NCI-H1092 treated with DMSO at 0.1 percent for 48 hours (cell line): ENCODE results near the gene POU2AF1.
"Not testable (repeated sequence)": the region's sequence is repeated elsewhere in the genome, so short reads cannot be mapped to it uniquely, and the experiment has no call there.

ENCODE experiments used
- DNase-seq: peaks from one replicate; lab custom pipeline; 2025; lab: John Stamatoyannopoulos, UW

The POU2AF1 gene

GRCh38 chr11:111347002-111347722 is 31.9 kb downstream of the POU2AF1 start:
- no peak for DNase-seq

DNA sequence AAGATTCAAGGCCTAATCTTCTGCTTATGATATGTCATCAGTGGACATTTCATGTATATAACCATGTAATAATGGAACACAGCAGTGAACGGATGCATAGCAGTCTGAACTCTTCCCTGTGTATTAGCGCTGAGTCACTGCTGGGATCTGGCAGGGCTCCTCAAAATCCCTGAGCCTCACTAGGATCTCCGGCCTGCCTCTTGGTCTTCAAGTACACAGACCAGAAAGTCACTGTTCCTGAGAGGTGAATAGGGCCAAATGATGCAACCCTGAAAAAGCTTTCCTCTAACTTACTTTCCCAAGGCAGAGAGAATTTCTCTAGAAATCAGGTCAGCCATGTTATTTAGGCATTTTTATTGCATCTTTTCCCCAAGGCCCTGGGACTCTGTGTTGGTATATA is 35.0 kb downstream of the POU2AF1 start:
- no peak for DNase-seq

DNA sequence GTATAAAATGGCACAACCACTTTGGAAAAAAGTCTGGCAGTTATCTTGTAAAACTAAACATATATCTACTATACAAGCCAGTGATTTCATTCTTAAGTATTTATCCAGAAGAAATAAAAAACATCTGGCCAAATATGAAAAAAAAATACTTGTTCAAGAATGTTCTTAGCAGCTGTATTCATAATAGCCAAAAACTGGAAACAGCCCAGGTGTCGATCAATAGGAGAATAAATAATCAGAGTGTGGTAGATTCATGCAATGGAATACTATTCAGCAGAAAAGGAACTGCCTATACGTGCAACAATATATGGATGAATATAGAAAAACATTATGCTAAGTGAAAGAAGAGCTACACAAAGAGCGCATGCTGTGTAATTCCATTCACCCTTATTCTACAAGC is 36.7 kb downstream of the POU2AF1 start:
- DNase-seq = no peak

DNA sequence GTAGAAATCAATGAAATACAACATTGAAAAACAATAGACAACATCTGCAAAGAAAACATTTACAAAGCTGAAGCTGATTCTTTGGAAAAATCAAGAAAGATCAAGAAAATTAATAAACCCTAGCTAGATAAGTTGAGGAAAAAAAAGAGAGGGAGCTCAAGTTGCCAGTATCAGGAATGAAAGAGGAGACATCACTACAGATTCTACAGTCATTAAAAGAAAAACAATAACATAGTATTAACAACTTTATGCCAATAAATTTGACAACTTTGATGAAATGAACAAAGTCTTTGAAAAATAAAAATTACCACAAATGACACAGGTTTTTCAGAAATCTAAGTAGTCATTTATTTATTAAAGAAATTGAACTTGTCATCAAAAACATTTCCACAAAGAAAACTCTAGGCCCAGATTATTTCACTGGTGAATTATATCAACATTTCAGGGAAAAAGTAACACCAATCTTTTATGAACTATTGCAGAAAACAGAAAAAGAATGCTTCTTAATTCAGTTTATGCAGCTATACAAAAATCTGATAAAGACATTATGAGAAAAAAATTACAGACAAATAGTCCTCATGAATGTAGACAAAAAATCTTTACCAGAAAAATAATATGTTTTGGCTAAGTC is 39.2 kb downstream of the POU2AF1 start:
- DNase-seq = no peak

GRCh38 chr11:111336582-111337256 is 42.4 kb downstream of the POU2AF1 start:
- DNase-seq = no peak

GRCh38 chr11:111336062-111336461 is 43.0 kb downstream of the POU2AF1 start:
- no peak for DNase-seq

GRCh38 chr11:111335549-111335948 is 43.5 kb downstream of the POU2AF1 start:
- DNase-seq = no peak

GRCh38 chr11:111334532-111335502 is 44.3 kb downstream of the POU2AF1 start:
- peak; percentile 96 for DNase-seq

DNA sequence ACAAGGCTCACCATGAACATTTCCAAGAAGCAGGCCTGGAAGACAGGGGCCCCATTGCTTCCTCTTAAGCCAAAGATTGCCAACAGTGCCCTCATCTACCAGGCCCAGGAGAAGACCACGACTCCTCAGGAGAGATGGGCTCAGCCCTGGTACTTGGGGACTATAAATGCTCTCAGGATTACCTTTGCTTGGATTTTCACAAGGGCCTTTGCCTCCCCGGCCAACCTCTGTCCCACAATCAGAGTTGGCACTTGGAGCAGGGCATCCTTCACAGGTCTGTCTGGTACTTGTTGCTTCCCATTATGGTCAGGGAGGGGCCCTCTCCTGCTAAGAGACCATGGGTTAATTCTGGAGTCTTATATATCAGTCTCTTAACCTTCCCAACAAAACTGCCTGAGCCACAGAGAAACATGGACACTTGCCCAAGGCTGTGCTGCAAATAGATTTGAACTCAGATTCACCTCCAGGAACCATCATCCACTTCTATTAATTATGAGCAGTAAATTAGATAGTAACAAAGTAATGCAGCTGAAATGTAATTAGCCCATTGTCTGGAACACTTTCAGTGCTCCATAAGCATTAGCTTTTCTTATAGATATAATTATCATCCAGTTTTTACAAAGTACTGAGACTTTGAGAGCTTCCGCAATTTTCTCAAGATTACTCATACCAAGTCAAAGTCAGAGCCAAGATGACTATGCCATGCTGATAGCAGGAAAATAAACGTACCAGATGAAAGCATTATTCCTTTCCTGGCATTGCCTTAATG is 47.2 kb downstream of the POU2AF1 start:
- DNase-seq = peak; percentile 24

DNA sequence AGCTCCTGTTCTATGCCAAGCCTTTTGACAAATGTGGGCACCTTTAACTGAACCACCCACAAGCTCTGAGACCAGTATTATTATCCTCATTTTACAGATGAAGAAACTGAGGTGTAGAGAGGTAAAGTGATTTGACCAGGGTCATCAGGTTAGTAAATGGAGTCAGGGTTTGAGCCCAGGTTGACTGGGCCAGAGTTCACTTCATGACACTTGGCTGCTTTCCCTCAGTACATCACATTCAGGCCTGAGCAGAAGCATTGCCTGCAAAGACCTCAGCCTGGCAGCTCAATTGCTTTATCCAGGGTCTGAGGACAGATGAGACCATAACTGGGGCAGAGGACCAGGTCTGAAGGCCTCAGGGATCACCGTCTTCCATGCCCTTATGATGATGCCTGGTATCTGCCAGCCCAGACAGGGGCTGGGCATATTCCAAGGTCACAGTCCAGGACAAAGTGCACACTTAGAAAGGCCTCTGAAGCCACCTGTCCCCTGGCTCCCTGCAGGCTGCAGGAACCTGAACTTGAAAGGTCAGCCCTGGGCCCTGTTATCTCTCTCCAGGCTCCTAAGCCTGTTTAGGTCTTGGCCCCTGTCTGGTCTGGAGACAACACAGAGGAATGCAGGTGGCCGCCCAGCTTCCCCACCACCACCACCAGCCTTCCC is 48.7 kb downstream of the POU2AF1 start:
- no peak for DNase-seq

DNA sequence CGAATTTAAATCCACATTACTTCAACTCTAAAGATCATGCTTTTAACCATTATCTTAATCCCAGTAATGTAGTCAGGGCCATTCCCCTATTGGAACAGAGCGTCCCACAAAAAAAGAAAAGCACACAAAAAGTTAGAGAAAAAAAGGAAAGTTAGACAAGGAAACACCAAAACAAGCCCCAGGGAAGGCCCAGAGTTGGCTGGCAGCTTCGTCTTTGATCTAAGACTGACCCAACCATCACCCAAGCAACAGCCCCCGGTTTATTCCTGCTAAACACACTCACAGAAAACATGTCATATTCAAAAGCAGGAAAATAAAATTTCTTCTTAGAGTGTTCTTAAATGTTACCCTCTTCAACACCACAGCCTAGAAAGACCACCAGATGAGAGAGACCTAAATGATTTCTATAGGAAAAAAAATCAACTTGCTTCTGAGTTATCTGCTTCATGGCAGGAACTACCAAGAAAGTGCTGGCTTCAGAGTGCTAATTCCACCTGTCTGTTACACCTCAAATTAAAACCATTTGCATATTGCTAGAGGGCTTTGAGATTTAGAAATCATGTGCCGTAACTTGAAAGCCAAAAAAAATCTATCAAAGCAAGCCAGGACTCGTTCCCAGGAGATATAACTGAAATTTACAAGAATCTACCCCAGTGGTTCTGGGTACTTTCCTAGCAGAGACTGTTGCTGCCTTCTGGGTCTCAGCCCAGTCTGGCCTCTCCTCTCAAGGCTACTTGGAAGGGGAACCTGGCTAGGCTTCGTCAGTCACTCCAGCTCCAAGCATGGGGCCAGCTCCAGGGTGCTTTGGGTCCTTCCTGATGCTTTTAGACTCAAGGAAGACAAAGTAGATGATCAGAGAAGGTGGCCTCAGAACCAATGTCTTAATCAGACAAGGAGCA is 49.5 kb downstream of the POU2AF1 start:
- no peak for DNase-seq

DNA sequence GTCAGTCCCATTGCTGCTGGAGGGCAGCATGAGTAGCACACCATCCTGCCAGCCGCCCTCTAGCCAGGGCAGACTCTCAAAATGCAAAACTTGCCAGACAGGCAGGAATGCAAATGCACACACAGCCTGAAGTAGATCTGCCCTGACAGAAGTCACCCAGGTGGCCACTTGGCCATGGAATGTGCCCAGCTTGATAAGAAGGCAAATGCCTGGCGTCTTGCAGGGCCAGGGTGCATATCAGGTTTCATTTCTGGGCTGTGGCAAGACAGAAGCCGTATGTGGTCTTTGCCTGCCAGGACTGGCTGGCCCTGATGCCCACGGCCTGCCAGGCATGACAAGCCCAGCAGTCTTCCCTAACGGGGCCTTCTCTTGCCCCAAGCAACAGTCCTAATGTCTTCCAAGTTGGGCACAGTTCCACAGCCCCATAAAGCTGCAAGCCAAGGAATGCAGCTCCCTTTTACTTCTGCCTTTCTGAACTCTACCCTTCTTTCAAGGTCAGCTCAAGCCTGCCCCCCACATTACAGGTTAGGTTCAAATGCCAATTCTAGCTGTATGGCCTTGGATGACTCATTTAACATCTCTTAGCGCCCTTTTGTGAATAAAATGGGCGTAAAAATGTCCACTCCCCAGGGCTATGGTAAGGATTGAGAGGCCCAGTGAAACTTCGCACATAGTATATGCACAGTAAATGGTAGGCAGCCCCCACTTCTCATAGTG is 51.0 kb downstream of the POU2AF1 start:
- no peak for DNase-seq

DNA sequence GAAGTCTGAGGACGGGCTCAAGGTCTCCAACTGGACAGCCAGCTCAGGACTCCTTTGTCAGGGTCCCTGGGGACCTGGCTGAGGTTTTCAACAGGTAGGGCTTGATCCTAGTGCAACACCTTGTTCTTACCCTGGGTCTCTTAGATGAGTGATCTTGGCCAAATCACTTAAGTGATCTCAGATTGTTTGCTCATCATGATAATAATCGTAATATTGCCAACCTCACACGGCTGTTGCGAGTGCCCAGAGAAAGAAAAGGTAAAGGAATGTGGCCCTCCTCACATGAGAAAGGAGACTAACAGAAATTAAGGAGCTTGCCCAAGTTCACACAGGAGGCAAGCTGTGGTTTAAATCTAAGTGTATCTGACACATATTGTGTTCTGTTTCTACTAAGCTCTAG is 52.3 kb downstream of the POU2AF1 start:
- DNase-seq = no peak

DNA sequence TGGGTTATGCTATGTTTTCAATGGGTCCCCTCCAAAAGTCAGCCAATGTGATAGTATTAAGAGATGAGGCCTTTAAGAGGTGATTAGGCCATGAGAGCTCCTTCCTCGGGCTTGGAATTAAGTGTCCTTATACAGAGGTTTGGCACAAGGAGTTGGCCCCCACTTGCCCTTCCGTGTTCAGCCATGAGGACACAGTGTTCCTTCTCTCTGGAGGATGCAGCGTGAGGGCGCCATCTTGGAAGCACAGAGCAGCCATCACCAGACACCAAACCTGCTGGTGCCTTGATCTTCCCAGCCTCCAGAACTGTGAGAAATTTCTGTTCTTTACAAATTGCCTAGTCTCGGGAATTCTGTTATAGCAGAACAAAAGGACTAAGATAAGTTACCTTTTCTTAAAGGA is 53.8 kb downstream of the POU2AF1 start:
- no peak for DNase-seq

- DNase-seq = no peak
Observed at GRCh38 chr11:111324277-111324720, 54.8 kb downstream of the POU2AF1 start.

DNA sequence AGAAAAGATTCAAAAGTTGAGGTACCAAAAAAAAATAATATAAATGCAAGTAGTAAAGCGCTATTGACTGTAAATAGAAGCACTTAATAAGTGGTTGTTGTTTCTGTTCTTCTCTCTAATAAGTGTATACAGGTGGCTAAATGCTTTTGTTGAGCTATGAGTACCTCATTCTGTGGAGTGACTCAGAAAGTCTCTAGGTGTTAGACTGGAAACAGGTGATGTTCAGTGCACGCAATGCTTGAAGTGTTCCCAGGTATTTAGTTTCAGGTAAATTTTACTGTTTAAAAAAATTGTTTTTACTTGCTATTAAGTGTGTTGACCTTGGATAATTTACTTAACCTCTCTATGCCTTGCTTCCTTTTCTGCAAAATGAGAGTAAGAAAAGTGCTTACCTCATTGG is 56.5 kb downstream of the POU2AF1 start:
- no peak for DNase-seq

DNA sequence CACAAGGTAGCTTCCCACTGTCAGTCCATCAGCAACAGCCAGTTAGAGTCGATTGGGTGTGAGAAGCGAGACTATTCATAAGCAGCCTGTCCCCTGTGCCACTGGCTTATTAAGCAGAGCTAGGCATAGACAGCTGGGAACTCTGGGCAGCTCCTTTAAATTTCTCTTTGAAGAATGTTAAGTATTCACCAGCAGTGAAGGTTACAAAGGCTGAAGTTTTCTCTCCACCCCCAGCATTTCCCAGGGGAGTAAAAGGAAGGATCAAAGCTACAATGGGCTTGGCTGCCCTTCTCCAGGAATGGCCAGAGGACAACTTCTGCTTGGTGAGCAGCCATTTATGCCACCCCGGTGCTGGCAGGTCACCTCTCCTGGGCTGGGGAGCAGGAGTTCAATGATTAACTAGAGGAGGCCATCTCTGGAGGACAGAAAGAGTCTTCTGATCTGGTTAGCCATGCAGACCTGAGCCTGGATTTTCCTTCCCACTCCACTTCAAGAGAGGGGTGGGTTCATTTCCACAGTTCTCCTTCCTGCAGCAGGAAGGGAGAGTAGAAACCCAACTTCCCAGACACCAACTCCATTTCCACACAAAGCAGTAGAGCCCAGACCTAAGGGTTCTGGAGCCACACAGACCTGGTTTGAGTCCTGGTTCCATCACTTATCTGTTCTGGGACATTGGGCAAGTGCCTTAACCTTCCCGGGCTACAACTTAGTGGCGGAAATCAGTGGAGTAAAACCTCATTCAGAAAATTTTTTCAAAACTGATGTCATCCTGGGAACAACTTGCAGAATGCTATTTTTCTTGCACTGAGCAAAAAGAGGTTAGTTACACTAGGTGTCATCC is 58.1 kb downstream of the POU2AF1 start:
- DNase-seq = no peak

DNA sequence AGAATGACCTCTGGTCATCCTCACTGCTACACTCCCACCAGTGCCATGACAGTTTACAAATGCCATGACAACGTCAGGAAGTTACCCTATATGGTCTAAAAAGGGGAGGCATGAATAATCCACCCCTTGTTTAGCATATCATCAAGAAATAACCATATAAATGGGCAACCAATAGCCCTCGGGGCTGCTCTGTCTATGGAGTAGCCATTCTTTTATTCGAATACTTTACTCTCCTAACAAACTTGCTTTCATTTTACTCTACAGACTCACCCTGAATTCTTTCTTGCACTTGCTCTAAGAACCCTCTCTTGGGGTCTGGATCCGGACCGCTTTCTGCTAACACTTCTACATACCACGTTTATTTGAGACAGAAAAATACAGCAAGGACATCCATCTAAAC is 58.9 kb downstream of the POU2AF1 start:
- not testable (repeated sequence) for DNase-seq
